Left hindlimb (tissue), 1 donor: ENCODE results near the gene SDK1.

Source experiments
- DNase-seq: peaks from one replicate; pipeline ENCODE4 v3.0.0-alpha.2; 2018

Gene SDK1

GRCh38 chr7:4129481-4130122, 828.5 kb downstream of the SDK1 start:
- no peak for DNase-seq

GRCh38 chr7:4131063-4131462, 830.0 kb downstream of the SDK1 start:
- peak; percentile 23 for DNase-seq

GRCh38 chr7:4132221-4132620, 831.2 kb downstream of the SDK1 start:
- DNase-seq: peak; percentile 8

GRCh38 chr7:4133491-4134044, 832.5 kb downstream of the SDK1 start:
- DNase-seq: peak; percentile 8

GRCh38 chr7:4134204-4134603, 833.2 kb downstream of the SDK1 start:
- DNase-seq: peak; percentile 6

- peak; percentile 12 for DNase-seq
These were observed 833.6 kb downstream of the SDK1 start for GRCh38 chr7:4134631-4135030.

GRCh38 chr7:4135301-4135700, 834.2 kb downstream of the SDK1 start:
- DNase-seq: no peak

- DNase-seq: no peak
These were observed 835.0 kb downstream of the SDK1 start for GRCh38 chr7:4136036-4136435.

GRCh38 chr7:4136501-4137110, 835.6 kb downstream of the SDK1 start:
- DNase-seq: no peak

GRCh38 chr7:4137552-4137951, 836.5 kb downstream of the SDK1 start:
- DNase-seq: no peak

- DNase-seq: no peak
These were observed 837.8 kb downstream of the SDK1 start for GRCh38 chr7:4138866-4139265.

GRCh38 chr7:4139656-4140625, 838.9 kb downstream of the SDK1 start:
- DNase-seq: no peak

- no peak for DNase-seq
These were observed 839.9 kb downstream of the SDK1 start for GRCh38 chr7:4140933-4141332.

GRCh38 chr7:4143006-4143405, 842.0 kb downstream of the SDK1 start:
- DNase-seq: no peak

GRCh38 chr7:4143511-4144171, 842.6 kb downstream of the SDK1 start:
- DNase-seq: no peak

GRCh38 chr7:4144172-4144701, 843.2 kb downstream of the SDK1 start:
- DNase-seq: no peak

GRCh38 chr7:4144811-4145510, 843.9 kb downstream of the SDK1 start:
- DNase-seq: peak; percentile 89

- no peak for DNase-seq
These were observed 844.5 kb downstream of the SDK1 start for GRCh38 chr7:4145576-4145975.

- no peak for DNase-seq
These were observed 847.0 kb downstream of the SDK1 start for GRCh38 chr7:4147926-4148620.

- DNase-seq: no peak
These were observed 848.2 kb downstream of the SDK1 start for GRCh38 chr7:4149236-4149635.

GRCh38 chr7:4149645-4150044, 848.6 kb downstream of the SDK1 start:
- DNase-seq: no peak
